H9 (cell line): ENCODE results near the gene KRTAP10-3. TPM values are rescaled to one million over a fixed set of nuclear protein-coding genes. Genes with fewer than 3 reads are reported as not detected.

Experiments
- DNase-seq: peaks from one replicate; pipeline ENCODE4 v3.0.0-alpha.2; 2017
- H2AFZ ChIP-seq: one replicate; pipeline ENCODE4 v1.6.1; 2013; ENCODE audit warnings: mild to moderate bottlenecking, low read length, control low read depth, moderate library complexity
- H2AK5ac ChIP-seq: 2 replicates; pipeline ENCODE4 v1.6.1; 2013; ENCODE audit warnings: low read length, control low read depth, mixed read lengths; ENCODE audit not compliant: insufficient read length
- H2BK120ac ChIP-seq: one replicate; pipeline ENCODE4 v1.6.1; 2013; ENCODE audit warnings: low read depth, mild to moderate bottlenecking, low read length, control low read depth, inconsistent platforms; ENCODE audit not compliant: poor library complexity, severe bottlenecking
- H2BK12ac ChIP-seq: 2 replicates; pipeline ENCODE4 v1.6.1; 2013; ENCODE audit warnings: low read length, control low read depth, mixed read lengths, low read depth; ENCODE audit not compliant: insufficient read length
- H2BK15ac ChIP-seq: 2 replicates; pipeline ENCODE4 v1.6.1; 2013; ENCODE audit warnings: low read depth, low read length, control low read depth
- H2BK20ac ChIP-seq: one replicate; pipeline ENCODE4 v1.6.1; 2013; ENCODE audit warnings: low read depth, mild to moderate bottlenecking, low read length, control low read depth, inconsistent platforms; ENCODE audit not compliant: poor library complexity, severe bottlenecking
- H2BK5ac ChIP-seq: 2 replicates; pipeline ENCODE4 v1.6.1; 2013; ENCODE audit warnings: low read length, control low read depth, mixed read lengths; ENCODE audit not compliant: insufficient read length
- H3K14ac ChIP-seq: 2 replicates; pipeline ENCODE4 v1.6.1; 2013; ENCODE audit warnings: low read length, control low read depth; ENCODE audit not compliant: insufficient read depth
- H3K18ac ChIP-seq: 2 replicates; pipeline ENCODE4 v1.6.1; 2013; ENCODE audit warnings: low read depth, mild to moderate bottlenecking, mixed read lengths, low read length, control low read depth; ENCODE audit not compliant: insufficient read length
- H3K23ac ChIP-seq: 2 replicates; pipeline ENCODE4 v1.6.1; 2013; ENCODE audit warnings: low read length, control low read depth, mixed read lengths, low read depth; ENCODE audit not compliant: insufficient read length
- H3K23me2 ChIP-seq: 2 replicates; pipeline ENCODE4 v1.6.1; 2013; ENCODE audit warnings: low read depth, mild to moderate bottlenecking, mixed read lengths, low read length, control low read depth; ENCODE audit not compliant: insufficient read length, poor library complexity, severe bottlenecking
- H3K27ac ChIP-seq: 2 replicates; pipeline ENCODE4 v1.5.1; 2013; ENCODE audit warnings: low read length, control low read depth, mixed read lengths, low read depth; ENCODE audit not compliant: insufficient read length
- H3K27me3 ChIP-seq: 2 replicates; pipeline ENCODE4 v1.6.1; 2013; ENCODE audit warnings: low read length, control low read depth, inconsistent platforms; ENCODE audit not compliant: insufficient read depth
- H3K4ac ChIP-seq: 2 replicates; pipeline ENCODE4 v1.6.1; 2013; ENCODE audit warnings: low read depth, mild to moderate bottlenecking, control low read depth, inconsistent platforms, low read length, moderate library complexity
- H3K4me1 ChIP-seq: 2 replicates; pipeline ENCODE4 v1.6.1; 2013; ENCODE audit warnings: low read length, control low read depth, inconsistent platforms; ENCODE audit not compliant: insufficient read depth
- H3K4me2 ChIP-seq: 2 replicates; pipeline ENCODE4 v1.6.1; 2013; ENCODE audit warnings: low read length, control low read depth, mixed read lengths; ENCODE audit not compliant: insufficient read length, insufficient read depth
- H3K56ac ChIP-seq: 2 replicates; pipeline ENCODE4 v1.6.1; 2013; ENCODE audit warnings: low read depth, mild to moderate bottlenecking, mixed read lengths, low read length, control low read depth; ENCODE audit not compliant: insufficient read length
- H3K79me1 ChIP-seq: 2 replicates; pipeline ENCODE4 v1.6.1; 2013; ENCODE audit warnings: low read depth, mild to moderate bottlenecking, moderate library complexity, low read length, control low read depth, inconsistent platforms; ENCODE audit not compliant: insufficient read depth, poor library complexity, severe bottlenecking
- H3K79me2 ChIP-seq: 2 replicates; pipeline ENCODE4 v1.6.1; 2013; ENCODE audit warnings: low read length, control low read depth, inconsistent platforms; ENCODE audit not compliant: insufficient read depth
- H3K9ac ChIP-seq: 2 replicates; pipeline ENCODE4 v1.6.1; 2013; ENCODE audit warnings: low read length, control low read depth, mixed read lengths; ENCODE audit not compliant: insufficient read length; ENCODE audit errors: extremely low read depth
- H3K9me3 ChIP-seq: one replicate; pipeline ENCODE4 v1.6.1; 2013; ENCODE audit warnings: low read depth, low read length, inconsistent platforms; ENCODE audit not compliant: control insufficient read depth
- H3T11ph ChIP-seq: one replicate; pipeline ENCODE4 v1.6.1; 2013; ENCODE audit warnings: mild to moderate bottlenecking, low read length, control low read depth, inconsistent platforms
- H4K20me1 ChIP-seq: one replicate; pipeline ENCODE4 v1.6.1; 2013; ENCODE audit not compliant: control insufficient read depth, insufficient read length, insufficient read depth
- H4K5ac ChIP-seq: 2 replicates; pipeline ENCODE4 v1.6.1; 2013; ENCODE audit warnings: low read depth, mild to moderate bottlenecking, mixed read lengths, low read length, control low read depth; ENCODE audit not compliant: insufficient read length
- H4K8ac ChIP-seq: replicated peaks from 2 replicates; pipeline ENCODE4 v1.6.1; 2013; ENCODE audit warnings: low read length, control low read depth, mixed read lengths, low read depth; ENCODE audit not compliant: insufficient read length
- H4K91ac ChIP-seq: 2 replicates; pipeline ENCODE4 v1.6.1; 2013; ENCODE audit warnings: low read depth, mild to moderate bottlenecking, moderate library complexity, mixed read lengths, low read length, control low read depth; ENCODE audit not compliant: insufficient read length
- H3K27ac Mint-ChIP-seq, 3 experiments: 2 replicates in 2 of 3; 3 replicates in 1 of 3; pipeline ENCODE4 v1.8.0; 2020 to 2021; ENCODE audit warnings: mixed read lengths in 3 of 3, mild to moderate bottlenecking in 1 of 3, moderate library complexity in 1 of 3
- H3K27me3 Mint-ChIP-seq: 2 replicates; pipeline ENCODE4 v1.8.0; 2021; ENCODE audit warnings: low read depth, mild to moderate bottlenecking, moderate library complexity, mixed read lengths
- H3K36me3 Mint-ChIP-seq, 3 experiments: 2 replicates in 2 of 3; 3 replicates in 1 of 3; pipeline ENCODE4 v1.8.0; 2020 to 2021; ENCODE audit warnings: low read depth in 3 of 3, mixed read lengths in 3 of 3; ENCODE audit not compliant: insufficient read depth in 1 of 3
- H3K4me1 Mint-ChIP-seq, 2 experiments: 2 replicates each; pipeline ENCODE4 v1.8.0; 2020; ENCODE audit warnings: mixed read lengths in 2 of 2
- H3K4me3 Mint-ChIP-seq, 2 experiments: 2 replicates in 1 of 2; 3 replicates in 1 of 2; pipeline ENCODE4 v1.8.0; 2020 to 2021; ENCODE audit warnings: mild to moderate bottlenecking in 2 of 2, mixed read lengths in 2 of 2, moderate library complexity in 1 of 2
- H3K9me3 Mint-ChIP-seq, 2 experiments: 2 replicates in 1 of 2; 3 replicates in 1 of 2; pipeline ENCODE4 v1.8.0; 2020; ENCODE audit warnings: mild to moderate bottlenecking in 2 of 2, mixed read lengths in 2 of 2, moderate library complexity in 1 of 2
- CTCF ChIP-seq: fragments of 200-600 bp; sonication (generic); conservative IDR thresholded peaks from 3 replicates; pipeline ENCODE4 v1.8.0; 2021; ENCODE audit warnings: antibody characterized with exemption, mild to moderate bottlenecking
- WGBS: extraction: QIAGEN DNeasy Blood & Tissue Kit; methylation state at CpG from one replicate; pipeline ENCODE4 v1.1.7; 2013; ENCODE audit warnings: missing lambda C conversion rate, low lambda C conversion rate, mixed read lengths; ENCODE audit not compliant: insufficient read length; ENCODE audit errors: extremely low coverage; 5-methylcytosine and 5-hydroxymethylcytosine counted together
- total RNA-seq: library from RNA; stranded (reverse); gene quantifications from 2 replicates; pipeline ENCODE4 v1.2.1, GENCODE V29; 2021

The KRTAP10-3 gene
- total RNA-seq, 1 experiment from 2014 or later = not detected

GRCh38 chr21:44526096-44526997 lies 32.2 kb downstream of the KRTAP10-3 start:
- TF ChIP-seq CTCF = no peak
- WGBS = no CpG with 5 or more reads among the region's 12 CpGs

More at GRCh38 chr21:44526096-44526997, 32.2 kb downstream of the KRTAP10-3 start:
- no peaks in the 10 kb centered on the region for H3K9me3 Mint-ChIP-seq
- H3K79me1 ChIP-seq = no peaks in the 10 kb centered on the region
- no peak overlapping the region for H3K18ac ChIP-seq
- no peak overlapping the region for H3K4me3 Mint-ChIP-seq
- no peaks in the 10 kb centered on the region for H3K23me2 ChIP-seq
- H3K4me2 ChIP-seq = no peak overlapping the region
- H2BK120ac ChIP-seq = no peak overlapping the region
- no peak overlapping the region for H3K56ac ChIP-seq
- no peak overlapping the region for H3K14ac ChIP-seq
- H4K8ac ChIP-seq = no peak overlapping the region
- no peaks in the 10 kb centered on the region for H3K4me1 Mint-ChIP-seq
- H2BK15ac ChIP-seq = no peak overlapping the region
- no peak overlapping the region for H4K91ac ChIP-seq
- peaks cover 7% of the 10 kb centered on the region for H3K27me3 Mint-ChIP-seq
- no peak overlapping the region for H3K23ac ChIP-seq
- H3K27ac ChIP-seq = no peak overlapping the region
- no peak overlapping the region for H3T11ph ChIP-seq
- no peaks in the 10 kb centered on the region for H3K9me3 ChIP-seq
- no peak for DNase-seq
- H3K4me1 ChIP-seq = no peaks in the 10 kb centered on the region
- no peak overlapping the region for H2BK12ac ChIP-seq
- H2BK20ac ChIP-seq = no peak overlapping the region
- no peak overlapping the region for H4K5ac ChIP-seq
- H3K4ac ChIP-seq = no peak overlapping the region
- no peak overlapping the region for H2BK5ac ChIP-seq
- H3K27ac Mint-ChIP-seq = no peak overlapping the region
- no peak overlapping the region for H2AK5ac ChIP-seq
- no peak overlapping the region for H2AFZ ChIP-seq
- no peak overlapping the region for H3K9ac ChIP-seq
- H3K27me3 ChIP-seq = no peaks in the 10 kb centered on the region
- no peaks in the 10 kb centered on the region for H4K20me1 ChIP-seq
- no peaks in the 10 kb centered on the region for H3K79me2 ChIP-seq
- H3K36me3 Mint-ChIP-seq = no peaks in the 10 kb centered on the region
